GM12878 (cell line): ENCODE results near the gene SLC6A3. TPM values are rescaled to one million over a fixed set of nuclear protein-coding genes. Genes with fewer than 3 reads are reported as not detected.

Experiments used
- ATAC-seq: fragments of 200-7000 bp; cut with Tn5 transposase; 3 replicates; pipeline ENCODE4 v1.9.1; 2020; ENCODE audit warnings: mild to moderate bottlenecking, moderate library complexity
- BruUV-seq: library from RNA; stranded (reverse); fragments of 400-500 nt; replicated peaks from 2 replicates; lab custom pipeline; 2021; lab: Mats Ljungman, UMichigan
- CTCF ChIA-PET: fragments of 300-600 bp; sonication (Branson Sonifier 250); formaldehyde crosslinking; extraction: SDS; loops from one replicate; lab custom pipeline; 2021; ENCODE audit warnings: inconsistent platforms; lab: Yijun Ruan, JAX
- POLR2A ChIA-PET: fragments of 350-600 bp; formaldehyde crosslinking; extraction: SDS; loops from one replicate; lab custom pipeline; 2021; ENCODE audit warnings: inconsistent platforms; lab: Charles Lee
- RAD21 ChIA-PET: fragments of 300-600 bp; sonication (Branson Sonifier 250); formaldehyde crosslinking; loops from one replicate; lab custom pipeline; 2023; ENCODE audit warnings: antibody characterized with exemption; ENCODE audit not compliant: unreplicated experiment; lab: Charles Lee
- SMC1A ChIA-PET: fragments of 300-600 bp; sonication (Branson Sonifier 250); formaldehyde crosslinking; loops from one replicate; lab custom pipeline; 2023; ENCODE audit not compliant: unreplicated experiment, uncharacterized antibody; lab: Charles Lee
- DNase-seq: peaks from one replicate; pipeline ENCODE4 v3.0.0-alpha.2; 2011; ENCODE audit warnings: low read depth, low spot score
- FAIRE-seq: peaks from 3 replicates; lab custom pipeline; 2011; peaks lifted over from hg19 to GRCh38; lab: Jason Lieb, UNC
- H2AFZ ChIP-seq: 2 replicates; pipeline ENCODE4 v1.6.0; 2011; ENCODE audit warnings: low read depth, low read length, control low read depth; ENCODE audit not compliant: control insufficient read depth
- H3K27ac ChIP-seq: 2 replicates; pipeline ENCODE4 v1.5.1; 2011; ENCODE audit warnings: control low read depth; ENCODE audit not compliant: control insufficient read depth, insufficient read depth
- H3K27me3 ChIP-seq, 2 experiments: replicated peaks in 1 of 2; 2 replicates each; pipeline versions ENCODE4 v1.6.0 to v1.6.1; 2011; ENCODE audit warnings: low read length in 1 of 2; ENCODE audit not compliant: control insufficient read depth in 2 of 2, insufficient read depth in 2 of 2
- H3K36me3 ChIP-seq, 2 experiments: 2 replicates each; pipeline ENCODE4 v1.5.1; 2011; ENCODE audit warnings: low read length in 1 of 2; ENCODE audit not compliant: control insufficient read depth in 2 of 2, insufficient read depth in 2 of 2
- H3K4me1 ChIP-seq: 2 replicates; pipeline ENCODE4 v1.6.1; 2011; ENCODE audit warnings: mild to moderate bottlenecking, low read length, moderate library complexity, mixed read lengths; ENCODE audit not compliant: control insufficient read depth, insufficient read depth
- H3K4me2 ChIP-seq: 2 replicates; pipeline ENCODE4 v1.6.0; 2011; ENCODE audit warnings: control low read depth; ENCODE audit not compliant: control insufficient read depth, insufficient read depth
- H3K4me3 ChIP-seq: fragments of 200-600 bp; sonication (generic); 2 replicates; pipeline ENCODE4 v1.5.1; 2016
- H3K79me2 ChIP-seq: 2 replicates; pipeline ENCODE4 v1.6.0; 2011; ENCODE audit warnings: low read length; ENCODE audit not compliant: control insufficient read depth, insufficient read depth
- H3K9ac ChIP-seq: 2 replicates; pipeline ENCODE4 v1.8.0; 2011; ENCODE audit warnings: low read length, control low read depth, mixed read lengths; ENCODE audit not compliant: control insufficient read depth, insufficient read depth
- H3K9me3 ChIP-seq: replicated peaks from 3 replicates; pipeline ENCODE4 v1.5.1; 2011; ENCODE audit warnings: mild to moderate bottlenecking, low read length; ENCODE audit not compliant: control insufficient read depth, insufficient read depth
- H4K20me1 ChIP-seq: 2 replicates; pipeline ENCODE4 v1.6.0; 2011; ENCODE audit not compliant: control insufficient read depth, insufficient read depth
- CBX3 ChIP-seq: fragments of 200-600 bp; sonication (generic); IDR thresholded peaks from 2 replicates; pipeline ENCODE4 v1.6.1; 2016; ENCODE audit warnings: low read depth, borderline replicate concordance
- E2F4 ChIP-seq: IDR thresholded peaks from 2 replicates; pipeline ENCODE4 v1.6.1; 2012; ENCODE audit warnings: low read depth, low read length, improper control_type of control experiment
- JUNB ChIP-seq: IDR thresholded peaks from 2 replicates; pipeline ENCODE4 v1.6.1; 2016; ENCODE audit warnings: antibody characterized with exemption, mild to moderate bottlenecking
- LARP7 ChIP-seq: fragments of 450-650 bp; IDR thresholded peaks from 2 replicates; pipeline ENCODE4 v1.6.1; 2017; ENCODE audit warnings: mild to moderate bottlenecking
- RFX5 ChIP-seq: IDR thresholded peaks from 2 replicates; pipeline ENCODE4 v1.6.1; 2011; ENCODE audit warnings: low read depth, low read length, improper control_type of control experiment
- SKIL ChIP-seq: fragments of 450-650 bp; IDR thresholded peaks from 2 replicates; pipeline ENCODE4 v1.6.1; 2017; ENCODE audit warnings: mild to moderate bottlenecking, low read depth, inconsistent platforms; ENCODE audit not compliant: poor library complexity, severe bottlenecking
- SMAD5 ChIP-seq: IDR thresholded peaks from 2 replicates; pipeline ENCODE4 v1.6.1; 2016; ENCODE audit warnings: antibody characterized with exemption, low read depth
- TAF1 ChIP-seq: IDR thresholded peaks from 2 replicates; pipeline ENCODE4 v1.6.1; 2011; ENCODE audit warnings: mild to moderate bottlenecking, low read depth, low read length, borderline replicate concordance
- TARDBP ChIP-seq: IDR thresholded peaks from 2 replicates; pipeline ENCODE4 v1.6.1; 2016; ENCODE audit warnings: borderline replicate concordance
- ZNF384 ChIP-seq: IDR thresholded peaks from 2 replicates; pipeline ENCODE4 v1.6.1; 2012; ENCODE audit warnings: low read depth, mild to moderate bottlenecking, low read length, improper control_type of control experiment, borderline replicate concordance
- ZSCAN29 ChIP-seq: fragments of 450-650 bp; IDR thresholded peaks from 2 replicates; pipeline ENCODE4 v1.6.1; 2017; ENCODE audit warnings: mild to moderate bottlenecking, moderate library complexity
- WGBS: methylation state at CpG from one replicate; pipeline ENCODE4 v1.1.6; 2016; ENCODE audit warnings: low lambda C conversion rate; ENCODE audit not compliant: insufficient replicate concordance, insufficient coverage; ENCODE audit errors: missing lambda C conversion rate; 5-methylcytosine and 5-hydroxymethylcytosine counted together
- in situ Hi-C: fragments of 300-500 bp; cut with MboI; formaldehyde crosslinking; loops from 9 replicates; pipeline ENCODE4 v1.14.3; 2018; ENCODE audit warnings: mixed read lengths
- intact Hi-C: fragments of 100-400 bp; cut with micrococcal nuclease; formaldehyde crosslinking; loops from one replicate; pipeline ENCODE4 v1.14.2; 2022; ENCODE audit not compliant: unreplicated experiment
- polyA plus RNA-seq, 11 experiments: library from polyadenylated mRNA; depleted of rRNA in 4 of 11; unstranded in 6 of 11; stranded (reverse) in 5 of 11; fragments of >200 nt; fragmentation: Nextera tagmentation in 4 of 11; fragmentation: Illumina TruSeq in 1 of 11; extraction: Ambion mirVana in 4 of 11; extraction: Trizol in 1 of 11; gene quantifications; 1 replicate in 1 of 11; 2 replicates in 10 of 11; pipeline versions ENCODE4 v1.2.1 to v1.2.3, GENCODE V29; 2011 to 2016; ENCODE audit warnings: inconsistent platforms in 2 of 11, missing spikeins in 2 of 11, low read depth in 1 of 11
- total RNA-seq, 4 experiments: library from RNA; depleted of rRNA in 3 of 4; stranded (reverse); fragments of >200 nt in 3 of 4; fragmentation: Illumina TruSeq in 1 of 4; extraction: Trizol in 1 of 4; gene quantifications; 2 replicates each; pipeline versions ENCODE4 v1.2.1 to v1.2.3, GENCODE V29; 2013 to 2021

Gene SLC6A3
- total and polyA plus RNA-seq, 10 of the 15 experiments (the other 5 are each of a cell fraction or from before 2014, with no cell fraction given), result 0.01 TPM; not detected in 9

GRCh38 chr5:1436036-1436435 is 9.2 kb downstream of the SLC6A3 start:
- in situ Hi-C loops (no loop called here), intact Hi-C loops (no loop called here)
- POLR2A ChIA-PET, result no interaction called here
- DNase-seq (no peak), FAIRE-seq (no peak), ATAC-seq (no peak)
- Histone ChIP-seq H3K9me3 (no peaks in the 10 kb centered on the region; the same call in 2 of the 3 replicates), H4K20me1 (no peaks in the 10 kb centered on the region), H2AFZ (no peak overlapping the region), H3K9ac (no peak overlapping the region), H3K36me3 (no peaks in the 10 kb centered on the region), H3K27ac (no peak overlapping the region), H3K4me3 (no peak overlapping the region), H3K27me3 (no peaks in the 10 kb centered on the region; a peak in 1 of 4 replicates), H3K79me2 (no peaks in the 10 kb centered on the region), H3K4me2 (no peak overlapping the region), H3K4me1 (no peaks in the 10 kb centered on the region)
- no TSS peak for BruUV-seq
- CTCF ChIA-PET, result no interaction called here
- 30% methylated on average over 10 of the region's 10 CpGs for WGBS
- TF ChIP-seq LARP7 (no peak), ZNF384 (no peak), CBX3 (no peak), TARDBP (no peak), JUNB (no peak), SKIL (no peak), SMAD5 (no peak), TAF1 (no peak), E2F4 (no peak), RFX5 (no peak), ZSCAN29 (no peak)
- RAD21 ChIA-PET, result no interaction called here
- SMC1A ChIA-PET, result no interaction called here
